Lower leg skin (tissue), 4 donors: Measurements from ENCODE around the gene DPM1. TPM values are rescaled to one million over a fixed set of nuclear protein-coding genes. Genes with fewer than 3 reads are reported as not detected.

Experiments
- DNase-seq, 2 donors: peaks; one replicate each; pipeline ENCODE4 v3.0.0-alpha.2; 2019; ENCODE audit warnings: low spot score in 2 of 2
- H3K4me3 ChIP-seq: fragments of 200-600 bp; sonication (generic); 2 replicates; pipeline ENCODE4 v1.5.1; 2017; ENCODE audit warnings: mild to moderate bottlenecking, low read depth; ENCODE audit not compliant: poor library complexity, severe bottlenecking
- CTCF ChIP-seq, 3 donors: fragments of 450-650 bp; IDR thresholded peaks; one replicate each; pipeline ENCODE4 v1.5.1; 2016; ENCODE audit warnings: antibody characterized with exemption in 3 of 3, mild to moderate bottlenecking in 3 of 3, moderate library complexity in 2 of 3
- POLR2A ChIP-seq, 2 donors: fragments of 450-650 bp; IDR thresholded peaks; one replicate each; pipeline ENCODE4 v1.6.1; 2016 to 2017; ENCODE audit warnings: antibody characterized with exemption in 2 of 2, mild to moderate bottlenecking in 1 of 2, moderate library complexity in 1 of 2
- whole genome bisulfite sequencing, 2 donors: methylation state at CpG; one replicate each; pipeline ENCODE4 v1.1.5; 2018; 5-methylcytosine and 5-hydroxymethylcytosine counted together
- intact Hi-C: fragments of 100-400 bp; cut with DNase I; formaldehyde crosslinking; loops from one replicate; pipeline ENCODE4 v1.15.0; 2023; ENCODE audit warnings: low total_unique reads
- total RNA-seq, 4 donors: library from RNA; depleted of rRNA; stranded (reverse); fragments of >200 nt; gene quantifications; one replicate each; pipeline ENCODE4 v1.1.0, GENCODE V29; 2016

The DPM1 gene
- total RNA-seq: 10 to 100 TPM; 38.8 to 79.6 (median 49.7) TPM

- 0 to 1% methylated on average over 51 of the region's 52 CpGs for WGBS, 2 donors
- intact Hi-C loops: no loop called here
- no peak for TF ChIP-seq CTCF (IDR thresholded peaks at IDR 0.05)
- peak in 1 of 2 donors; percentile 53 for TF ChIP-seq POLR2A (IDR thresholded peaks at IDR 0.05)
- peak; percentile 89 to 98 for DNase-seq
- H3K4me3 ChIP-seq: peak within 1 kb of the TSS; percentile 95
These were observed at the start of gene DPM1 for GRCh38 chr20:50957798-50958614. Gene DPM1 (minus strand): TSS chr20:50958532. CDS start chr20:50958523, 9 bp downstream.

GRCh38 chr20:51005214-51005613, 46.9 kb upstream of the DPM1 start:
- intact Hi-C loops: no loop called here
- WGBS, 2 donors: 92 to 93% methylated on average over 7 of the region's 7 CpGs
- no peak for DNase-seq
- H3K4me3 ChIP-seq: no peak overlapping the region
- TF ChIP-seq POLR2A (IDR thresholded peaks at IDR 0.05): no peak
- no peak for TF ChIP-seq CTCF (IDR thresholded peaks at IDR 0.05)

GRCh38 chr20:51004781-51005180, 46.4 kb upstream of the DPM1 start:
- TF ChIP-seq CTCF (IDR thresholded peaks at IDR 0.05) (no peak), POLR2A (IDR thresholded peaks at IDR 0.05) (no peak)
- no peak overlapping the region for H3K4me3 ChIP-seq
- no peak for DNase-seq
- intact Hi-C loops: no loop called here
- 91 to 95% methylated on average over 8 to 9 of the region's 9 CpGs for WGBS, 2 donors

GRCh38 chr20:51004305-51004727, 46.0 kb upstream of the DPM1 start:
- H3K4me3 ChIP-seq: no peak overlapping the region
- no peak for DNase-seq
- intact Hi-C loops: no loop called here
- TF ChIP-seq POLR2A (IDR thresholded peaks at IDR 0.05) (no peak), CTCF (IDR thresholded peaks at IDR 0.05) (no peak)
- 92 to 93% methylated on average over 36 to 40 of the region's 44 CpGs for WGBS, 2 donors

- H3K4me3 ChIP-seq: no peak overlapping the region
- TF ChIP-seq POLR2A (IDR thresholded peaks at IDR 0.05): no peak
- no peak for TF ChIP-seq CTCF (IDR thresholded peaks at IDR 0.05)
- intact Hi-C loops: no loop called here
- DNase-seq: no peak
- WGBS, 2 donors: 82 to 83% methylated on average over 17 to 21 of the region's 21 CpGs
These were observed 45.4 kb upstream of the DPM1 start for GRCh38 chr20:51003753-51004152.
